ENCODE measurements around the gene RNF39.

Gene RNF39

GRCh38 chr6:30020626-30021025 is 54.9 kb downstream of the RNF39 start:
- FAIRE-seq (no peak), DNase-seq (ENCODE audit: insufficient read length, low spot score) (no peak)

Measured in HTR-8/SVneo (cell line).